Fibroblast of villous mesenchyme (primary cell): ENCODE measurements around the gene WFS1. TPM values are rescaled to one million over a fixed set of nuclear protein-coding genes. Genes with fewer than 3 reads are reported as not detected.

Source experiments
- DNase-seq: peaks from one replicate; pipeline ENCODE4 v3.0.0-alpha.2; 2010; ENCODE audit warnings: low read depth
- H3K4me3 ChIP-seq: 2 replicates; pipeline ENCODE4 v1.5.1; 2011; ENCODE audit warnings: low read depth, mild to moderate bottlenecking, low read length
- CTCF ChIP-seq: IDR thresholded peaks from 2 replicates; pipeline ENCODE4 v1.5.1; 2012; ENCODE audit warnings: low read depth, mild to moderate bottlenecking, low read length; ENCODE audit not compliant: insufficient read depth
- total RNA-seq: library from RNA; depleted of rRNA; stranded (reverse); fragments of >200 nt; gene quantifications from 2 replicates; pipeline ENCODE4 v1.2.3, GENCODE V29; 2012

The WFS1 gene
- total RNA-seq, 1 donor, result 42.3 TPM

- TF ChIP-seq CTCF, result no peak
- H3K4me3 ChIP-seq, result no peak overlapping the region
- no peak for DNase-seq
These were observed 19.2 kb downstream of the WFS1 start for GRCh38 chr4:6288871-6289270.

- H3K4me3 ChIP-seq, result no peak overlapping the region
- no peak for DNase-seq
- no peak for TF ChIP-seq CTCF
These were observed 20.6 kb downstream of the WFS1 start for GRCh38 chr4:6290256-6290655.

GRCh38 chr4:6290769-6291547 lies 21.3 kb downstream of the WFS1 start:
- no peak for TF ChIP-seq CTCF
- H3K4me3 ChIP-seq, result no peak overlapping the region
- no peak for DNase-seq

- H3K4me3 ChIP-seq, result no peak overlapping the region
- TF ChIP-seq CTCF, result no peak
- DNase-seq, result no peak
These were observed 22.2 kb downstream of the WFS1 start for GRCh38 chr4:6291784-6292297.

- TF ChIP-seq CTCF, result no peak
- DNase-seq, result no peak
- no peak overlapping the region for H3K4me3 ChIP-seq
These were observed 22.9 kb downstream of the WFS1 start for GRCh38 chr4:6292376-6293096.

GRCh38 chr4:6293097-6293445 lies 23.4 kb downstream of the WFS1 start:
- no peak for DNase-seq
- no peak overlapping the region for H3K4me3 ChIP-seq
- no peak for TF ChIP-seq CTCF

GRCh38 chr4:6293661-6294060 lies 24.0 kb downstream of the WFS1 start:
- DNase-seq, result no peak
- no peak overlapping the region for H3K4me3 ChIP-seq
- no peak for TF ChIP-seq CTCF
